A549 (cell line): ENCODE data around the gene SLC36A3. TPM values are rescaled to one million over a fixed set of nuclear protein-coding genes. Genes with fewer than 3 reads are reported as not detected.

Experiments
- ATAC-seq, 2 experiments: fragments of 200-7000 bp in 1 of 2; fragments of >200 bp in 1 of 2; cut with Nextera tagmentation in 1 of 2; cut with Tn5 transposase in 1 of 2; 3 replicates each; pipeline versions ENCODE4 v1.8.0 to v1.9.1; 2018 to 2020; ENCODE audit warnings: mild to moderate bottlenecking in 1 of 2, moderate library complexity in 1 of 2
- CTCF ChIA-PET: fragments of 300-600 bp; sonication (Branson Sonifier 250); formaldehyde crosslinking; extraction: SDS; loops from one replicate; lab custom pipeline; 2021; ENCODE audit warnings: antibody characterized with exemption, inconsistent platforms; lab: Yijun Ruan, JAX
- POLR2A ChIA-PET: fragments of 350-600 bp; formaldehyde crosslinking; extraction: SDS; loops from one replicate; lab custom pipeline; 2021; ENCODE audit warnings: antibody characterized with exemption, inconsistent platforms; lab: Yijun Ruan, JAX
- DNase-seq, 2 experiments: peaks; one replicate each; pipeline versions ENCODE4 v3.0.0 to v3.0.0-alpha.2; 2011 to 2016; ENCODE audit warnings: low read depth in 1 of 2, low spot score in 1 of 2
- FAIRE-seq: peaks from 2 replicates; lab custom pipeline; 2011; peaks lifted over from hg19 to GRCh38; lab: Jason Lieb, UNC
- H3K27ac ChIP-seq, 2 experiments: fragments of >200 bp; sonication (Bioruptor Twin); formaldehyde crosslinking; 3 replicates each; pipeline ENCODE4 v1.5.1; 2016 to 2017
- H3K4me1 ChIP-seq: fragments of >200 bp; sonication (Bioruptor Twin); formaldehyde crosslinking; 3 replicates; pipeline ENCODE4 v1.6.1; 2016
- H3K4me2 ChIP-seq: fragments of >200 bp; sonication (Bioruptor Twin); formaldehyde crosslinking; 3 replicates; pipeline ENCODE4 v1.6.1; 2016
- H3K4me3 ChIP-seq: fragments of >200 bp; sonication (Bioruptor Twin); formaldehyde crosslinking; 3 replicates; pipeline ENCODE4 v1.5.1; 2016
- H3K9me3 ChIP-seq: fragments of >200 bp; sonication (Bioruptor Twin); formaldehyde crosslinking; 3 replicates; pipeline ENCODE4 v1.6.1; 2016
- ATOH8 ChIP-seq: fragments of 250-450 bp; sonication (Bioruptor Pico); IDR thresholded peaks from 2 replicates; pipeline ENCODE4 v1.5.0; 2020; ENCODE audit warnings: low read depth, mild to moderate bottlenecking, moderate library complexity
- CBX8 ChIP-seq: fragments of 200-600 bp; sonication (generic); IDR thresholded peaks from 2 replicates; pipeline ENCODE4 v1.6.1; 2016
- CEBPB ChIP-seq, 2 experiments: fragments of >200 bp in 1 of 2; sonication (Bioruptor Twin) in 1 of 2; formaldehyde crosslinking in 1 of 2; IDR thresholded peaks; 2 replicates each; pipeline ENCODE4 v1.6.1; 2012 to 2016
- E2F6 ChIP-seq: IDR thresholded peaks from 2 replicates; pipeline ENCODE4 v1.6.1; 2012; ENCODE audit warnings: low read depth, borderline replicate concordance
- EHMT2 ChIP-seq: fragments of 200-600 bp; sonication (generic); IDR thresholded peaks from 2 replicates; pipeline ENCODE4 v1.6.1; 2016; ENCODE audit warnings: antibody characterized with exemption, low read depth, mild to moderate bottlenecking, moderate library complexity
- ESRRA ChIP-seq: fragments of 150-350 bp; IDR thresholded peaks from 2 replicates; pipeline ENCODE4 v1.6.1; 2014; ENCODE audit warnings: mild to moderate bottlenecking, low read length, borderline replicate concordance
- FOSB ChIP-seq: fragments of 250-450 bp; sonication (Bioruptor Pico); IDR thresholded peaks from 2 replicates; pipeline ENCODE4 v1.5.0; 2020; ENCODE audit warnings: mild to moderate bottlenecking, moderate library complexity
- FOSL2 ChIP-seq, 2 experiments: fragments of 450-650 bp in 1 of 2; fragments of >200 bp in 1 of 2; sonication (Bioruptor Twin) in 1 of 2; formaldehyde crosslinking; IDR thresholded peaks; 2 replicates each; pipeline versions ENCODE4 v1.5.0 to v1.6.1; 2016 to 2020; ENCODE audit warnings: mild to moderate bottlenecking in 1 of 2, moderate library complexity in 1 of 2
- FOXS1 ChIP-seq: fragments of 250-450 bp; sonication (Bioruptor Pico); IDR thresholded peaks from 2 replicates; pipeline ENCODE4 v1.5.0; 2020; ENCODE audit warnings: mild to moderate bottlenecking, moderate library complexity
- GATA3 ChIP-seq: IDR thresholded peaks from 2 replicates; pipeline ENCODE4 v1.6.1; 2012; ENCODE audit warnings: borderline replicate concordance
- HDAC2 ChIP-seq: fragments of 200-600 bp; sonication (generic); IDR thresholded peaks from 2 replicates; pipeline ENCODE4 v1.6.1; 2016
- HEYL ChIP-seq: fragments of 250-450 bp; sonication (Bioruptor Pico); IDR thresholded peaks from 2 replicates; pipeline ENCODE4 v1.8.0; 2021; ENCODE audit warnings: mild to moderate bottlenecking, moderate library complexity
- HOXA7 ChIP-seq: fragments of 250-450 bp; sonication (Bioruptor Pico); IDR thresholded peaks from 2 replicates; pipeline ENCODE4 v1.5.0; 2020; ENCODE audit warnings: mild to moderate bottlenecking, moderate library complexity
- JUN ChIP-seq, 2 experiments: fragments of >200 bp; sonication (Bioruptor Twin); formaldehyde crosslinking; IDR thresholded peaks; 2 replicates in 1 of 2; 3 replicates in 1 of 2; pipeline ENCODE4 v1.6.1; 2016 to 2017
- JUNB ChIP-seq: fragments of >200 bp; sonication (Bioruptor Twin); formaldehyde crosslinking; IDR thresholded peaks from 2 replicates; pipeline ENCODE4 v1.6.1; 2016
- KDM1A ChIP-seq: fragments of 200-600 bp; sonication (generic); IDR thresholded peaks from 2 replicates; pipeline ENCODE4 v1.6.1; 2016; ENCODE audit warnings: low read depth, mild to moderate bottlenecking
- MAX ChIP-seq: IDR thresholded peaks from 2 replicates; pipeline ENCODE4 v1.6.1; 2012
- PBX3 ChIP-seq: IDR thresholded peaks from 2 replicates; pipeline ENCODE4 v1.6.1; 2012
- POLR2A ChIP-seq: IDR thresholded peaks from 2 replicates; pipeline ENCODE4 v1.6.1; 2012; ENCODE audit warnings: mild to moderate bottlenecking, low read length
- RAD21 ChIP-seq, 2 experiments: fragments of >200 bp in 1 of 2; sonication (Bioruptor Twin) in 1 of 2; formaldehyde crosslinking in 1 of 2; IDR thresholded peaks in 1 of 2; conservative IDR thresholded peaks in 1 of 2; 2 replicates in 1 of 2; 3 replicates in 1 of 2; pipeline ENCODE4 v1.6.1; 2012 to 2018; ENCODE audit warnings: inconsistent platforms in 1 of 2
- RARB ChIP-seq: fragments of 250-450 bp; sonication (Bioruptor Pico); IDR thresholded peaks from 2 replicates; pipeline ENCODE4 v1.8.0; 2021; ENCODE audit warnings: mild to moderate bottlenecking, moderate library complexity
- RCOR1 ChIP-seq: fragments of 150-350 bp; IDR thresholded peaks from 2 replicates; pipeline ENCODE4 v1.6.1; 2014; ENCODE audit warnings: antibody characterized with exemption, low read length, low read depth
- TP53 ChIP-seq: fragments of 250-450 bp; sonication (Bioruptor Pico); IDR thresholded peaks from 2 replicates; pipeline ENCODE4 v1.5.0; 2021; ENCODE audit warnings: mild to moderate bottlenecking, moderate library complexity
- ZC3H11A ChIP-seq: fragments of 450-650 bp; IDR thresholded peaks from 2 replicates; pipeline ENCODE4 v1.6.1; 2014; ENCODE audit warnings: antibody characterized with exemption, mild to moderate bottlenecking
- WGBS: methylation state at CpG from one replicate; pipeline ENCODE4 v1.1.6; 2017; ENCODE audit errors: missing lambda C conversion rate; 5-methylcytosine and 5-hydroxymethylcytosine counted together
- polyA plus RNA-seq, 4 experiments: library from polyadenylated mRNA; depleted of rRNA in 3 of 4; stranded (reverse); fragments of >200 nt; fragmentation: RNase III in 1 of 4; extraction: RNeasy Plus Mini Kit Qiagen cat#74134 plus additional on column Dnase treatment in 1 of 4; gene quantifications; 2 replicates in 3 of 4; 3 replicates in 1 of 4; pipeline ENCODE4 v1.2.3, GENCODE V29; 2011 to 2017

SLC36A3 gene
- polyA plus RNA-seq, 2 of the 4 experiments (the other 2 are of a cell fraction), result not detected

GRCh38 chr5:151347369-151347768 is 43.8 kb upstream of the SLC36A3 start, which contains the start of gene SLC36A2:
TSS of gene SLC36A2 (minus strand) at chr5:151347559. CDS start at chr5:151347460, 99 bp downstream.
- no peak for TF ChIP-seq HDAC2
- no peak for TF ChIP-seq E2F6
- TF ChIP-seq EHMT2, result no peak
- TF ChIP-seq ESRRA, result no peak
- no peak for TF ChIP-seq POLR2A
- no peak for TF ChIP-seq FOSL2 (IDR thresholded peaks at IDR 0.05)
- TF ChIP-seq FOSL2 (CRISPR knock-in tag; IDR thresholded peaks at IDR 0.05), result no peak
- TF ChIP-seq HEYL (CRISPR knock-in tag), result no peak
- TF ChIP-seq RAD21 (conservative IDR thresholded peaks at IDR 0.05 in 1 of 2, IDR thresholded peaks at IDR 0.05 in 1 of 2), result no peak
- TF ChIP-seq FOXS1 (CRISPR knock-in tag), result no peak
- TF ChIP-seq MAX, result no peak
- no peak for TF ChIP-seq RARB (CRISPR knock-in tag)
- no peak for TF ChIP-seq ZC3H11A
- TF ChIP-seq CBX8, result no peak
- TF ChIP-seq, all 56 proteins: peak for 0
- WGBS, result 14% methylated on average over 8 of the region's 8 CpGs
- Histone ChIP-seq H3K27ac (no peak within 1 kb of the TSS), H3K9me3 (no peaks in the 10 kb centered on the region), H3K4me1 (no peaks in the 10 kb centered on the region), H3K4me3 (no peak within 1 kb of the TSS), H3K4me2 (no peak within 1 kb of the TSS)
- ATAC-seq, result 0 out of 6 replicates have a peak, but pooled peaks of 1 of the 2 experiments have one; percentile 33
- no peak for DNase-seq
- FAIRE-seq, result no peak
- POLR2A ChIA-PET, result no interaction called here
- CTCF ChIA-PET, result no interaction called here

- Histone ChIP-seq H3K4me2 (no peak overlapping the region), H3K27ac (no peak overlapping the region), H3K4me1 (no peaks in the 10 kb centered on the region), H3K4me3 (no peak overlapping the region), H3K9me3 (no peaks in the 10 kb centered on the region)
- ChIA-PET CTCF (interaction anchor here (1.5 kb wide), 1 partner anchor 306 kb away, joined by 3 read pairs; no protein-coding TSS in a partner anchor), POLR2A (no interaction called here)
- FAIRE-seq (no peak), DNase-seq (no peak), ATAC-seq (peak in 1 of 2 experiments; percentile 57; a peak in 2 of 6 replicates)
- TF ChIP-seq RCOR1 (no peak), ATOH8 (CRISPR knock-in tag) (no peak), JUN (IDR thresholded peaks at IDR 0.05) (no peak), PBX3 (no peak), ESRRA (no peak), FOSL2 (IDR thresholded peaks at IDR 0.05) (no peak), FOSL2 (CRISPR knock-in tag; IDR thresholded peaks at IDR 0.05) (no peak), HEYL (CRISPR knock-in tag) (no peak), JUNB (no peak), FOXS1 (CRISPR knock-in tag) (no peak), TP53 (CRISPR knock-in tag) (no peak), HOXA7 (CRISPR knock-in tag) (no peak), KDM1A (no peak), CEBPB (IDR thresholded peaks at IDR 0.05) (no peak), MAX (no peak), GATA3 (no peak), FOSB (no peak)
- WGBS, result 11% methylated on average over 8 of the region's 8 CpGs
Measured at GRCh38 chr5:151345808-151346478, 42.4 kb upstream of the SLC36A3 start.
